GM23338 (cell line): Measurements from ENCODE around the gene PRR14. TPM values are rescaled to one million over a fixed set of nuclear protein-coding genes. Genes with fewer than 3 reads are reported as not detected.

Source experiments
- ATAC-seq: fragments of 200-7000 bp; cut with Tn5 transposase; 3 replicates; pipeline ENCODE4 v1.9.1; 2020
- DNase-seq: peaks from one replicate; pipeline ENCODE4 v3.0.0-alpha.2; 2015; ENCODE audit warnings: low spot score
- H2AFZ ChIP-seq: fragments of 200-600 bp; sonication (generic); 2 replicates; pipeline ENCODE4 v1.8.0; 2016; ENCODE audit warnings: antibody characterized with exemption, mild to moderate bottlenecking, moderate library complexity
- H3F3A ChIP-seq: fragments of 200-600 bp; sonication (generic); replicated peaks from 2 replicates; pipeline ENCODE4 v1.8.0; 2017; ENCODE audit warnings: antibody characterized with exemption, mixed run types, low read depth
- H3K27ac ChIP-seq: fragments of 200-600 bp; sonication (generic); 2 replicates; pipeline ENCODE4 v1.6.1; 2016; ENCODE audit warnings: low read depth
- H3K27me3 ChIP-seq: fragments of 200-600 bp; sonication (generic); 2 replicates; pipeline ENCODE4 v1.8.0; 2016; ENCODE audit warnings: mild to moderate bottlenecking, mixed run types, moderate library complexity; ENCODE audit not compliant: insufficient read depth
- H3K36me3 ChIP-seq: fragments of 200-600 bp; sonication (generic); 2 replicates; pipeline ENCODE4 v1.8.0; 2016; ENCODE audit warnings: mild to moderate bottlenecking; ENCODE audit not compliant: insufficient read depth
- H3K4me1 ChIP-seq: fragments of 200-600 bp; sonication (generic); 2 replicates; pipeline ENCODE4 v1.8.0; 2016; ENCODE audit warnings: mild to moderate bottlenecking, moderate library complexity; ENCODE audit not compliant: insufficient read depth
- H3K4me2 ChIP-seq: fragments of 200-600 bp; sonication (generic); 2 replicates; pipeline ENCODE4 v1.7.1; 2017; ENCODE audit warnings: mixed run types
- H3K4me3 ChIP-seq: fragments of 200-600 bp; sonication (generic); 2 replicates; pipeline ENCODE4 v1.6.1; 2016; ENCODE audit warnings: mixed run types
- H3K79me2 ChIP-seq: fragments of 200-600 bp; sonication (generic); replicated peaks from 2 replicates; pipeline ENCODE4 v1.8.0; 2017; ENCODE audit warnings: mild to moderate bottlenecking; ENCODE audit not compliant: insufficient read depth
- H3K9me2 ChIP-seq: fragments of 200-600 bp; sonication (generic); 2 replicates; pipeline ENCODE4 v1.8.0; 2017; ENCODE audit not compliant: insufficient read depth
- H4K20me1 ChIP-seq: fragments of 200-600 bp; sonication (generic); replicated peaks from 2 replicates; pipeline ENCODE4 v1.8.0; 2017; ENCODE audit warnings: mild to moderate bottlenecking; ENCODE audit not compliant: insufficient read depth
- H3K27ac Mint-ChIP-seq: 2 replicates; pipeline ENCODE4 v1.8.0; 2020; ENCODE audit warnings: inconsistent platforms, mild to moderate bottlenecking, moderate library complexity, mixed read lengths
- H3K27me3 Mint-ChIP-seq: 3 replicates; pipeline ENCODE4 v1.8.0; 2022; ENCODE audit warnings: low read depth, mild to moderate bottlenecking, moderate library complexity, mixed read lengths, inconsistent platforms; ENCODE audit not compliant: insufficient read depth, poor library complexity
- H3K36me3 Mint-ChIP-seq: 3 replicates; pipeline ENCODE4 v1.8.0; 2021; ENCODE audit warnings: low read depth, mild to moderate bottlenecking, inconsistent platforms, moderate library complexity, mixed read lengths
- H3K4me1 Mint-ChIP-seq: 3 replicates; pipeline ENCODE4 v1.8.0; 2020; ENCODE audit warnings: mild to moderate bottlenecking, inconsistent platforms, mixed read lengths
- H3K4me3 Mint-ChIP-seq: 3 replicates; pipeline ENCODE4 v1.8.0; 2021; ENCODE audit warnings: moderate library complexity, mild to moderate bottlenecking, inconsistent platforms, mixed read lengths
- H3K9me3 Mint-ChIP-seq: 3 replicates; pipeline ENCODE4 v1.8.0; 2020; ENCODE audit warnings: moderate library complexity, mild to moderate bottlenecking, inconsistent platforms, mixed read lengths
- EZH2 ChIP-seq: fragments of 200-600 bp; sonication (generic); IDR thresholded peaks from one replicate; pipeline ENCODE4 v1.8.0; 2017; ENCODE audit warnings: antibody characterized with exemption, mild to moderate bottlenecking, low read depth; ENCODE audit not compliant: unreplicated experiment
- EZH2phosphoT487 ChIP-seq: fragments of 200-600 bp; sonication (generic); IDR thresholded peaks from one replicate; pipeline ENCODE4 v1.8.1; 2018; ENCODE audit warnings: antibody characterized with exemption; ENCODE audit not compliant: unreplicated experiment
- JUNB ChIP-seq: IDR thresholded peaks from one replicate; pipeline ENCODE4 v1.6.1; 2016; ENCODE audit warnings: antibody characterized with exemption; ENCODE audit not compliant: unreplicated experiment
- REST ChIP-seq: IDR thresholded peaks from one replicate; pipeline ENCODE4 v1.6.1; 2018; ENCODE audit warnings: antibody characterized with exemption; ENCODE audit not compliant: unreplicated experiment
- STAT1 ChIP-seq: IDR thresholded peaks from one replicate; pipeline ENCODE4 v1.6.1; 2016; ENCODE audit warnings: antibody characterized with exemption; ENCODE audit not compliant: unreplicated experiment
- ZNF114 ChIP-seq: fragments of 250-450 bp; sonication (Bioruptor Pico); IDR thresholded peaks from 2 replicates; pipeline ENCODE4 v1.5.0; 2020; ENCODE audit warnings: mild to moderate bottlenecking, moderate library complexity
- ZNF462 ChIP-seq: fragments of 250-450 bp; sonication (Bioruptor Pico); IDR thresholded peaks from 2 replicates; pipeline ENCODE4 v1.5.0; 2020; ENCODE audit warnings: mild to moderate bottlenecking, moderate library complexity
- polyA plus RNA-seq: library from polyadenylated mRNA; unstranded; fragments of >200 nt; fragmentation: Nextera tagmentation; extraction: Ambion mirVana; gene quantifications from 2 replicates; pipeline ENCODE4 v1.2.1, GENCODE V29; 2016
- total RNA-seq: library from RNA; depleted of rRNA; stranded (reverse); fragments of >200 nt; shearing (Covaris generic); gene quantifications from 2 replicates; pipeline ENCODE4 v1.2.3, GENCODE V29; 2014

Gene PRR14
- total and polyA plus RNA-seq, 2 experiments from 2014 or later = 4.6 to 12.7 TPM

GRCh38 chr16:30665830-30666190 is 15.1 kb downstream of the PRR14 start:
- Histone ChIP-seq H3K9me2 (no peaks in the 10 kb centered on the region), H3K27ac (no peak overlapping the region), H3K4me3 (no peak overlapping the region), H2AFZ (no peak overlapping the region), H3K79me2 (no peaks in the 10 kb centered on the region), H4K20me1 (peaks cover 27% of the 10 kb centered on the region), H3K36me3 (no peaks in the 10 kb centered on the region), H3K4me2 (no peak overlapping the region), H3F3A (no peaks in the 10 kb centered on the region; the same call in 1 of the 2 replicates), H3K4me1 (no peaks in the 10 kb centered on the region), H3K27me3 (peaks cover 85% of the 10 kb centered on the region)
- DNase-seq = no peak
- no peaks in the 10 kb centered on the region for H3K9me3 Mint-ChIP-seq
- H3K4me3 Mint-ChIP-seq = no peak overlapping the region
- TF ChIP-seq EZH2phosphoT487 = no peak
- no peak for TF ChIP-seq ZNF114
- TF ChIP-seq REST = no peak
- H3K27me3 Mint-ChIP-seq = peaks cover 66% of the 10 kb centered on the region
- no peak overlapping the region for H3K27ac Mint-ChIP-seq
- H3K4me1 Mint-ChIP-seq = no peaks in the 10 kb centered on the region
- no peak for ATAC-seq
- peaks cover 39% of the 10 kb centered on the region for H3K36me3 Mint-ChIP-seq

GRCh38 chr16:30666681-30667080 is 15.9 kb downstream of the PRR14 start:
- Histone ChIP-seq H3K27me3 (peaks cover 85% of the 10 kb centered on the region), H3K4me1 (no peaks in the 10 kb centered on the region), H3K9me2 (no peaks in the 10 kb centered on the region), H3K27ac (no peak overlapping the region), H2AFZ (no peak overlapping the region), H3K36me3 (no peaks in the 10 kb centered on the region), H3F3A (no peaks in the 10 kb centered on the region), H4K20me1 (peaks cover 23% of the 10 kb centered on the region), H3K4me3 (no peak overlapping the region), H3K79me2 (no peaks in the 10 kb centered on the region), H3K4me2 (no peak overlapping the region)
- H3K27ac Mint-ChIP-seq = no peak overlapping the region
- ATAC-seq (no peak), DNase-seq (no peak)
- peaks cover 66% of the 10 kb centered on the region for H3K27me3 Mint-ChIP-seq
- no peak for TF ChIP-seq ZNF114
- no peak for TF ChIP-seq EZH2
- no peak overlapping the region for H3K4me3 Mint-ChIP-seq
- H3K9me3 Mint-ChIP-seq = no peaks in the 10 kb centered on the region
- H3K4me1 Mint-ChIP-seq = no peaks in the 10 kb centered on the region
- H3K36me3 Mint-ChIP-seq = peaks cover 34% of the 10 kb centered on the region

GRCh38 chr16:30667361-30667905 is 16.7 kb downstream of the PRR14 start:
- Histone ChIP-seq H3K4me2 (no peak overlapping the region), H2AFZ (no peak overlapping the region), H3K27ac (no peak overlapping the region), H3K4me3 (no peak overlapping the region), H4K20me1 (peaks cover 25% of the 10 kb centered on the region), H3F3A (no peaks in the 10 kb centered on the region), H3K4me1 (no peaks in the 10 kb centered on the region), H3K36me3 (no peaks in the 10 kb centered on the region), H3K9me2 (no peaks in the 10 kb centered on the region), H3K79me2 (no peaks in the 10 kb centered on the region), H3K27me3 (peaks cover 85% of the 10 kb centered on the region)
- DNase-seq = no peak
- H3K36me3 Mint-ChIP-seq = peaks cover 29% of the 10 kb centered on the region
- H3K9me3 Mint-ChIP-seq = no peaks in the 10 kb centered on the region
- ATAC-seq = no peak
- no peaks in the 10 kb centered on the region for H3K4me1 Mint-ChIP-seq
- H3K27ac Mint-ChIP-seq = no peak overlapping the region
- H3K27me3 Mint-ChIP-seq = peaks cover 68% of the 10 kb centered on the region
- H3K4me3 Mint-ChIP-seq = no peak overlapping the region
- no peak for TF ChIP-seq STAT1
- no peak for TF ChIP-seq JUNB
- TF ChIP-seq ZNF462 (CRISPR knock-in tag) = no peak
